Natural killer cell (primary cell): ENCODE measurements around the gene ATP1B1. TPM values are rescaled to one million over a fixed set of nuclear protein-coding genes. Genes with fewer than 3 reads are reported as not detected.
A peak's percentile ranks its signal among the peaks of the same experiment; 100 is the strongest.

Experiments used
- ATAC-seq, 3 donors: fragments of 150-1000 bp in 2 of 3; fragments of 200-7000 bp in 1 of 3; cut with Tn5 transposase; 1 replicate in 1 of 3; 2 replicates in 2 of 3; pipeline ENCODE4 v1.10.0; 2021; ENCODE audit warnings: mild to moderate bottlenecking in 2 of 3, moderate library complexity in 2 of 3
- DNase-seq, 2 donors: peaks; one replicate each; pipeline versions ENCODE4 v3.0.0 to v3.0.0-alpha.2; 2013 to 2021; ENCODE audit warnings: mixed read lengths in 1 of 2
- H3K27ac ChIP-seq: one replicate; pipeline ENCODE4 v1.5.1; 2013; ENCODE audit warnings: mild to moderate bottlenecking, low read length
- H3K27me3 ChIP-seq: one replicate; pipeline ENCODE4 v1.6.1; 2013; ENCODE audit warnings: low read length; ENCODE audit not compliant: control insufficient read depth, insufficient read depth
- H3K36me3 ChIP-seq: one replicate; pipeline ENCODE4 v1.6.1; 2013; ENCODE audit warnings: low read length; ENCODE audit not compliant: control insufficient read depth, insufficient read depth
- H3K4me1 ChIP-seq: one replicate; pipeline ENCODE4 v1.6.1; 2013; ENCODE audit warnings: low read length; ENCODE audit not compliant: control insufficient read depth, insufficient read depth
- H3K4me3 ChIP-seq: one replicate; pipeline ENCODE4 v1.5.1; 2013; ENCODE audit warnings: low read length
- H3K9me3 ChIP-seq: one replicate; pipeline ENCODE4 v1.6.1; 2013; ENCODE audit warnings: low read length; ENCODE audit not compliant: control insufficient read depth, insufficient read depth
- H3K27ac Mint-ChIP-seq, 2 donors: one replicate each; pipeline ENCODE4 v1.8.0; 2022; ENCODE audit warnings: mild to moderate bottlenecking in 2 of 2, mixed read lengths in 2 of 2, moderate library complexity in 1 of 2
- H3K27me3 Mint-ChIP-seq, 2 donors: one replicate each; pipeline ENCODE4 v1.8.0; 2022; ENCODE audit warnings: low read depth in 2 of 2, mixed read lengths in 2 of 2
- H3K36me3 Mint-ChIP-seq: one replicate; pipeline ENCODE4 v1.8.0; 2022; ENCODE audit warnings: mixed read lengths
- H3K4me1 Mint-ChIP-seq, 2 donors: one replicate each; pipeline ENCODE4 v1.8.0; 2022; ENCODE audit warnings: mixed read lengths in 2 of 2
- H3K4me3 Mint-ChIP-seq: one replicate; pipeline ENCODE4 v1.8.0; 2022; ENCODE audit warnings: mild to moderate bottlenecking, moderate library complexity, mixed read lengths
- H3K9me3 Mint-ChIP-seq, 2 donors: one replicate each; pipeline ENCODE4 v1.8.0; 2022; ENCODE audit warnings: mixed read lengths in 2 of 2
- WGBS: methylation state at CpG from one replicate; pipeline ENCODE4 v1.1.7; 2013; ENCODE audit warnings: missing lambda C conversion rate; ENCODE audit not compliant: insufficient coverage; 5-methylcytosine and 5-hydroxymethylcytosine counted together
- intact Hi-C: fragments of 100-400 bp; cut with micrococcal nuclease; formaldehyde crosslinking; loops from one replicate; pipeline ENCODE4 v1.14.2; 2022
- total RNA-seq, 4 donors: library from RNA; stranded (reverse); fragments of 120-200 nt in 1 of 4; gene quantifications; one replicate each; pipeline versions ENCODE4 v1.2.3 to v1.2.4, GENCODE V29; 2013 to 2022
- TF ChIP-seq, protein P1 (sequence below): fragments of 200-600 bp; IDR thresholded peaks from one replicate; pipeline ENCODE4 v1.8.0; 2022; ENCODE audit warnings: antibody characterized with exemption

The ATP1B1 gene
- total RNA-seq, 3 donors from 2014 or later (not counting 1 experiment from before 2014, with no cell fraction given) = 3.4 to 10.4 (median 4.9) TPM

- peaks cover 20% of the 10 kb centered on the region for H3K4me1 ChIP-seq
- Mint-ChIP-seq H3K4me1 (peaks cover 12 to 29% of the 10 kb centered on the region in 2 donors), H3K9me3 (no peaks in the 10 kb centered on the region), H3K4me3 (no peak overlapping the region), H3K36me3 (no peaks in the 10 kb centered on the region), H3K27me3 (peaks cover 10% of the 10 kb centered on the region in 2 donors), H3K27ac (no peak overlapping the region)
- no peaks in the 10 kb centered on the region for H3K36me3 ChIP-seq
- no peak for ATAC-seq
- no peak for DNase-seq
- intact Hi-C loops = loop anchor here (10.0 kb wide), 1 partner anchor 262 kb away; the partner anchor contains the start of genes BLZF1 and NME7
- H3K9me3 ChIP-seq = no peaks in the 10 kb centered on the region
- TF ChIP-seq, protein P1, sequence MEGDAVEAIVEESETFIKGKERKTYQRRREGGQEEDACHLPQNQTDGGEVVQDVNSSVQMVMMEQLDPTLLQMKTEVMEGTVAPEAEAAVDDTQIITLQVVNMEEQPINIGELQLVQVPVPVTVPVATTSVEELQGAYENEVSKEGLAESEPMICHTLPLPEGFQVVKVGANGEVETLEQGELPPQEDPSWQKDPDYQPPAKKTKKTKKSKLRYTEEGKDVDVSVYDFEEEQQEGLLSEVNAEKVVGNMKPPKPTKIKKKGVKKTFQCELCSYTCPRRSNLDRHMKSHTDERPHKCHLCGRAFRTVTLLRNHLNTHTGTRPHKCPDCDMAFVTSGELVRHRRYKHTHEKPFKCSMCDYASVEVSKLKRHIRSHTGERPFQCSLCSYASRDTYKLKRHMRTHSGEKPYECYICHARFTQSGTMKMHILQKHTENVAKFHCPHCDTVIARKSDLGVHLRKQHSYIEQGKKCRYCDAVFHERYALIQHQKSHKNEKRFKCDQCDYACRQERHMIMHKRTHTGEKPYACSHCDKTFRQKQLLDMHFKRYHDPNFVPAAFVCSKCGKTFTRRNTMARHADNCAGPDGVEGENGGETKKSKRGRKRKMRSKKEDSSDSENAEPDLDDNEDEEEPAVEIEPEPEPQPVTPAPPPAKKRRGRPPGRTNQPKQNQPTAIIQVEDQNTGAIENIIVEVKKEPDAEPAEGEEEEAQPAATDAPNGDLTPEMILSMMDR = no peak
- 98% methylated on average over 5 of the region's 5 CpGs for WGBS
- H3K27ac ChIP-seq = no peak overlapping the region
- H3K27me3 ChIP-seq = peaks cover 2% of the 10 kb centered on the region
- no peak overlapping the region for H3K4me3 ChIP-seq
Measured at GRCh38 chr1:169103002-169103401, 3.5 kb upstream of the ATP1B1 start.

DNA sequence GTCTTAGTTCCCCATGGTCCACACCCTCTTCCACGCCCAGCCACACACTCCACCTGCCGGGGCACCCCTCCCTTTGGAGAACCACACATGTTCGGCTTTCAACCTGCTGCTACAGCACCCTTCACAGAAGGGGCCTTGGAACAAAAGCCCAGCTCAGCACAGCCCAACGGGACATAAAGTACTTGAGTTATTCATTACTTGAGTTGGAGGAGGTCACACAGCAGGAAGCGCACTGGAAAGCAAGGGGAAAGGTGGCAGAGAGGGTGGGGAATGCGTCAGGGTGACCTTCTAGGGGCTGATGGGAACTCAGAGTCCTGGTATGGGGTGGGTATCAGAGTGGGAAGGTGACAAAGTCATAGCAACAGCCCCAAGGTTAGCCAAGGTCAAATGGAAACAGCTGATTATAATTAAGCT, 3.0 kb upstream of the ATP1B1 start:
- peaks cover 23% of the 10 kb centered on the region for H3K4me1 ChIP-seq
- Mint-ChIP-seq H3K27me3 (peaks cover 10% of the 10 kb centered on the region in 2 donors), H3K9me3 (no peaks in the 10 kb centered on the region), H3K36me3 (no peaks in the 10 kb centered on the region), H3K27ac (no peak overlapping the region), H3K4me1 (peaks cover 17 to 33% of the 10 kb centered on the region in 2 donors), H3K4me3 (no peak overlapping the region)
- H3K36me3 ChIP-seq = no peaks in the 10 kb centered on the region
- ATAC-seq = no peak
- H3K4me3 ChIP-seq = no peak overlapping the region
- 80% methylated on average over 6 of the region's 6 CpGs for WGBS
- no peaks in the 10 kb centered on the region for H3K9me3 ChIP-seq
- no peak for DNase-seq
- TF ChIP-seq, protein P1 = no peak
- no peak overlapping the region for H3K27ac ChIP-seq
- intact Hi-C loops = loop anchor here (10.0 kb wide), 1 partner anchor 261 kb away; the partner anchor contains the start of genes BLZF1 and NME7
- peaks cover 2% of the 10 kb centered on the region for H3K27me3 ChIP-seq

- no peak for ATAC-seq
Measured at GRCh38 chr1:169105087-169105433, 1.4 kb upstream of the ATP1B1 start.

More at GRCh38 chr1:169105087-169105433, 1.4 kb upstream of the ATP1B1 start:
- H3K27me3 Mint-ChIP-seq = peaks cover 10% of the 10 kb centered on the region in 2 donors
- peaks cover 2% of the 10 kb centered on the region for H3K27me3 ChIP-seq
- TF ChIP-seq, protein P1 = no peak
- WGBS = 66% methylated on average over 6 of the region's 6 CpGs
- DNase-seq = no peak
- intact Hi-C loops = loop anchor here (10.0 kb wide), 1 partner anchor 260 kb away; the partner anchor contains the start of genes BLZF1 and NME7
- H3K36me3 Mint-ChIP-seq = no peaks in the 10 kb centered on the region
- peak overlapping the region; percentile 90 for H3K4me3 Mint-ChIP-seq
- H3K27ac ChIP-seq = no peak overlapping the region
- H3K36me3 ChIP-seq = no peaks in the 10 kb centered on the region
- H3K9me3 ChIP-seq = no peaks in the 10 kb centered on the region
- H3K4me1 ChIP-seq = peaks cover 39% of the 10 kb centered on the region
- no peaks in the 10 kb centered on the region for H3K9me3 Mint-ChIP-seq
- H3K4me1 Mint-ChIP-seq = peaks cover 30 to 42% of the 10 kb centered on the region in 2 donors
- peak overlapping the region in 1 of 2 donors; percentile 69 for H3K27ac Mint-ChIP-seq
- no peak overlapping the region for H3K4me3 ChIP-seq
